Astrocyte of the spinal cord (primary cell): ENCODE results near the gene EFHD2.
"Not testable (repeated sequence)": the region's sequence is repeated elsewhere in the genome, so short reads cannot be mapped to it uniquely, and the experiment has no call there.

Experiments used
- DNase-seq: peaks from one replicate; pipeline ENCODE4 v3.0.0; 2011; ENCODE audit warnings: low read depth, low spot score
- H3K4me3 ChIP-seq: 2 replicates; pipeline ENCODE4 v1.5.1; 2011; ENCODE audit warnings: low read depth, mild to moderate bottlenecking, low read length, moderate library complexity
- in situ Hi-C: cut with HindIII; loops from 2 replicates; pipeline ENCODE4 v1.10.0; 2017; ENCODE audit warnings: low sequenced_read_pairs
- TF ChIP-seq, protein P1 (sequence below): IDR thresholded peaks from 2 replicates; pipeline ENCODE4 v1.5.1; 2012; ENCODE audit warnings: low read depth, mild to moderate bottlenecking, low read length, inconsistent platforms

The EFHD2 gene

DNA sequence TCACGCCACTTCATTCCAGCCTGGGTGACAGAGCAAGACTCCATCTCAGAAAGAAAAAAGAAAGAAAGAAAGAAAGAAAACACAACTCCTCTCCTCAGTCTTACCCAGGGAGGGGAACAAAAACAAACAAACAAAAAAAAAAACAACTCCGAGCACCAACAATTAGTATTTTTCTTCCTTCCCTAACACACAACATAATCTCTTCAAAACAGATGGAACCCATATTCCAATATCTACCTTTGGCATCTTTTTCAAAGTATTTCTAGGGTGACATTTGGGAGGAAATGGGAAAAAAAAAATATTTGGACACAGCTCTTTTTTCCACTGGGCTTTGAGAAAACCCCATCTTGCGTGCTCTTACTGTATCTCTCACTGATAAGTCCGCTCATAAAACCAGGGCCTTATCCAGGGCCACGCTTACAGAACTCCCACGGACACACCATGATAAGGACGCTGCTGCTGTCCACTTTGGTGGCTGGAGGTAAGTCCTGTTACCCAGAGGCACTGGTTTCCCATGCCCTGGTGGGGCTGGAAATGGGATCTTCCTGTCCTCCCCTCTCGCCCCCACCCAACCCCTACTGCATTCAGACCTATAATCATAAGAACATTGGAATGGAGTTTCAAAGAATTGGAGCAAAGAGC, 46.7 kb downstream of the EFHD2 start, which contains the start of gene CELA2A:
CELA2A (plus strand) TSS at position 420 of the 642 bp plus-strand sequence; CDS start at position 442, 22 bp downstream.
- in situ Hi-C loops, result no loop called here
- H3K4me3 ChIP-seq, result no peak within 1 kb of the TSS
- TF ChIP-seq, protein P1, sequence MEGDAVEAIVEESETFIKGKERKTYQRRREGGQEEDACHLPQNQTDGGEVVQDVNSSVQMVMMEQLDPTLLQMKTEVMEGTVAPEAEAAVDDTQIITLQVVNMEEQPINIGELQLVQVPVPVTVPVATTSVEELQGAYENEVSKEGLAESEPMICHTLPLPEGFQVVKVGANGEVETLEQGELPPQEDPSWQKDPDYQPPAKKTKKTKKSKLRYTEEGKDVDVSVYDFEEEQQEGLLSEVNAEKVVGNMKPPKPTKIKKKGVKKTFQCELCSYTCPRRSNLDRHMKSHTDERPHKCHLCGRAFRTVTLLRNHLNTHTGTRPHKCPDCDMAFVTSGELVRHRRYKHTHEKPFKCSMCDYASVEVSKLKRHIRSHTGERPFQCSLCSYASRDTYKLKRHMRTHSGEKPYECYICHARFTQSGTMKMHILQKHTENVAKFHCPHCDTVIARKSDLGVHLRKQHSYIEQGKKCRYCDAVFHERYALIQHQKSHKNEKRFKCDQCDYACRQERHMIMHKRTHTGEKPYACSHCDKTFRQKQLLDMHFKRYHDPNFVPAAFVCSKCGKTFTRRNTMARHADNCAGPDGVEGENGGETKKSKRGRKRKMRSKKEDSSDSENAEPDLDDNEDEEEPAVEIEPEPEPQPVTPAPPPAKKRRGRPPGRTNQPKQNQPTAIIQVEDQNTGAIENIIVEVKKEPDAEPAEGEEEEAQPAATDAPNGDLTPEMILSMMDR, result no peak
- no peak for DNase-seq

DNA sequence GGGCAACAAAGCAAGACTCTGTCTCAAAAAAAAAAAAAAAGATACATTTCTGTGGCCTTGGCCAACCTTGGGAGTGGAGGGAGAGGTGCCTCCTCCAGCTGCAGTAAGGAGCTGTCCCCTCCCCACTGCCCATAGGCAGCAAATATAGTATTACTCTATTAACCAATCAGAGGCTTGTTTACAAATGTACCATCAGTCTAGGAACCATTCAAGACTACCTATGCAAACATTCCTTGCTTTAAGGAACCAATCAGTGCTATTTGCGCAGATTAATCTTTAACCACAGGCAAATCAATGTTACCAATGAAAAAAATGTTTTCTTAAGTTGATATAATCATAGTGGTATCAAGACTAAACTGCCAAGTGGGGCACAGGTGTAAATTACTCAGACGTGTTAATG, 47.9 kb downstream of the EFHD2 start:
- no peak overlapping the region for H3K4me3 ChIP-seq
- DNase-seq, result no peak
- TF ChIP-seq, protein P1, result no peak
- in situ Hi-C loops, result no loop called here

DNA sequence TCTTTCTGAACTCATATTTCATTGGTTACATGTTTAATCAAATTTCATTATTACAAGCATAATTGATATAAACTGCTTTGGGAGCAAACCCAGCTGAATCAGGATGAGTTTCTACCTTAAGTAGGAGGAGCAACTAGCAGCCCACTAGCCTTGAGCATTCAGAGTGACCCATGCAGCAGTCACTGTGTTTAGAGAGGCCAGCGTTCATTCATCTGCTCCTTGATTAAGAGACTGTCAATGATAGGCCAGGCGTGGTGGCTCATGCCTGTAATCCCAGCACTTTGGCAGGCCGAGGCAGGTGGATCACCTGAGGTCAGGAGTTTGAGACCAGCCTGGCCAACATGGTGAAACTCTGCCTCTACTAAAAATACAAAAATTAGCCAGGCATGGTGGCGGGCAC, 48.7 kb downstream of the EFHD2 start:
- DNase-seq, H3K4me3 ChIP-seq, in situ Hi-C loops: not testable (repeated sequence)

DNA sequence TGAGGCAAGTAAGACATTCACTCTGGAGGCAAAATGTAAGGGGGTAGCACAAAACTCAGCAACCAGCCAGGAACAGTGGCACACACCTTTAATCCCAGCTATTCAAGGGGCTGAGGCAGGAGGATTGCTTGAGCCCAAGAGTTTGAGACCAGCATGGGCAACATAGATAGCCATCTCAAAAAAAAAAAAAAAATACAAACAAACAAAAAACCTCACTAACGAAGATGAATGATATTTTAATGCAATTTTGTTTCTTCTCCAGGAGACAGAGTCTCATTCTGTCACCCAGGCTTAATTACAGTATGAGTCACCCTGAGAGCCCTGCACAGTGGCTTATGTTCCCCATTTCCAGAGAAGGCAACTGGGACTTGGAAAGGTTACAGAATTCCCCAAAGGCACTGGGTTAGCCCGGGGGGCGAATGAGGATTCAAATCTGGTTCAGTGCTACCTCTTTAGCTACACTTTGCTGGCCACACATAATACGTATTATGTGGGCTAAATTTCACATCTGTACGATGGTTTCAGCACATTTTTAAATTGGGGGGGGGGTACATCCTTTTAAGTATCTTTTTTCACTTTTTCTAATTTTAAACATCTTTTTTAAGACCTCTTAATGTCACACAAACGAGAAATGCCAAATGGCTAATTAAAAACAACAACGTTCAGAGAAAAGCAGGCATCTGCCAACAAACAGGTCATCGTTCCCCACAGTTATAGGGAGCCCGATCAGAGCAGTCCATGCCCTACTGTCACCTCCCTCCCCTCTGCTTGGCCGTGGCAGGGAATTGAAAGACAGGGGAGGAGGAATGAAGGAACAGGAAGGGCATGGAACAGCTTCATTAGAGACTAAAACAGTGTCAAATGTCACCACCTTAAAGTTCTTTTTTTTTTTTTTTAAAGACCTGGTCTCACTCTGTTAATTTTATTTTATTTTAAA, 50.4 kb downstream of the EFHD2 start:
- TF ChIP-seq, protein P1, result no peak
- H3K4me3 ChIP-seq, result no peak overlapping the region
- in situ Hi-C loops, result no loop called here
- DNase-seq, result no peak

DNA sequence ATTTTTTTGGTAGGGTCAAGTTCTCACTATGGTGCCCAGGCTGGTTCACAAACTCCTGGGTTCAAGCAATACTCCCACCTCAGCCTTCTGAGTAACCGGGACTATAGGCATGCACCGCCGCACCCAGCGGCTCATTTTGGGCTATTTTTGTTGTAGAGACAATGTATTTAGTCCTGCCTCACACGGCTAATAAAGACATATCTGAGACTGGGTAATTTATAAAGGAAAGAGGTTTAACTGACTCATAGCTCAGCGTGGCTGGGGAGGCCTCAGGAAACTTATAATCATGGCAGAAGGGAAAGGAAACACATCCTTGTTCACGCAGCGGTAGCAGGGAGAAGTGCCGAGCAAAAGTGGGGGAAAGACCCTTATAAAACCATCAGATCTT, 51.0 kb downstream of the EFHD2 start:
- DNase-seq, result no peak
- TF ChIP-seq, protein P1, result no peak
- no peak overlapping the region for H3K4me3 ChIP-seq
- in situ Hi-C loops, result no loop called here

DNA sequence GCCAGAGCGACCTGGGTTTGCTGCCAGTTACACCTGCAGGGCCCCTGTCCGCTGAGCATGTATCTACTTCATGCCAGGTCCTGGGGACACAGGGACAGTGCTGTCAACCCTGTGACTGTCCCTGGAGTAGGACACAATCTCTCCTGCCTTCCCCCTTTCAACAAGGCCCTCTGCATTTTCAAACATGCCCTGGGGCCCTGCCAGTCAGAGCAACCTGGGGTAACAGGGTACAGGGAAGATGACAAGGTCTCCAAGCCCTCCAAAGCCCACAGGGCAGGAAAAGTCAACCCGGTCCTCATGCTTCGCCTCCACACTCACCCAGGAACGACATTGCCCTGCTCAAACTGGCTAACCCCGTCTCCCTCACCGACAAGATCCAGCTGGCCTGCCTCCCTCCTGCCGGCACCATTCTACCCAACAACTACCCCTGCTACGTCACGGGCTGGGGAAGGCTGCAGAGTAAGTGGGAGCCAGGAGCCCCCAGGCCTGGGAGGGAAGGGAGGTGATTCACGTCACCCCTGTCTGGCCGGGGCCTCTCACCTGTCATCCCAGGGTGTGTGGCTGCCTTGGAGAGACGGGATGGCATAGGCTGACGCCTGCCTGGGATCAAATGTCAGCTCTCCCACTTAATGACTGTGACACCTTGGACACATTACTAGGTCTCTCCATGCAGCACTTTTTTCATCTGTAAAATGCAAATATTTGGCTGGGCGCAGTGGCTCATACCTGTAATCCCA, 53.5 kb downstream of the EFHD2 start:
- in situ Hi-C loops, H3K4me3 ChIP-seq, DNase-seq: not testable (repeated sequence)

DNA sequence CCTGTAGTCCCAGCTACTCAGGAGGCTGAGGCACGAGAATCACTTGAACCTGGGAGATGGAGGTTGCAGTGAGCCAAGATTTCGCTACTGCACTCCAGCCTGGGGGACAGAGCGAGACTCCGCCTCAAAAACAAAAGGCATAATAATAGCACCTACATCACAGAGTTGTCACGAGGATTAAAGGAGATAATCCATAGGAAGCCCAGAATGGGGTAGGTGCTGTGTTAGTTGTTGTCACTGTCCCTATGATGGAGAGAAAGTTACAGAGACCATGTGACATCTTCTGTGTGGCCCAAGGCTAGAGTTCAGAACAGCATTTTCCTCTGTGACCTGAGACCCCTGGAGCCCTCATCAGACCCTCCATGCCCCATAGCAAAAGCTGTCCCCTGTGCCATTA, 54.2 kb downstream of the EFHD2 start:
- DNase-seq, H3K4me3 ChIP-seq, in situ Hi-C loops: not testable (repeated sequence)
